BJ (cell line): ENCODE data around the gene STK39. TPM values are rescaled to one million over a fixed set of nuclear protein-coding genes. Genes with fewer than 3 reads are reported as not detected.

Experiments
- CTCF ChIA-PET: fragments of 350-600 bp; formaldehyde crosslinking; extraction: SDS; loops from one replicate; lab custom pipeline; 2021; ENCODE audit warnings: antibody characterized with exemption, inconsistent platforms; lab: Yijun Ruan, JAX
- POLR2A ChIA-PET: fragments of 300-600 bp; sonication (Branson Sonifier 250); formaldehyde crosslinking; extraction: SDS; loops from one replicate; lab custom pipeline; 2021; ENCODE audit warnings: antibody characterized with exemption; lab: Charles Lee
- DNase-seq: peaks from one replicate; pipeline ENCODE4 v3.0.0-alpha.2; 2011; ENCODE audit warnings: low read depth
- H3K27me3 ChIP-seq: 2 replicates; pipeline ENCODE4 v1.6.0; 2011; ENCODE audit warnings: low read length; ENCODE audit not compliant: control insufficient read depth, insufficient read depth
- H3K36me3 ChIP-seq: 2 replicates; pipeline ENCODE4 v1.5.1; 2011; ENCODE audit warnings: low read length; ENCODE audit not compliant: control insufficient read depth, insufficient read depth
- H3K4me3 ChIP-seq: 2 replicates; pipeline ENCODE4 v1.5.1; 2011; ENCODE audit warnings: low read depth, mild to moderate bottlenecking, control low read depth, low read length
- CTCF ChIP-seq: IDR thresholded peaks from 2 replicates; pipeline ENCODE4 v1.5.1; 2011; ENCODE audit warnings: low read depth, mild to moderate bottlenecking, control low read depth, inconsistent platforms, low read length, moderate library complexity; ENCODE audit not compliant: insufficient read depth
- polyA plus RNA-seq: library from polyadenylated mRNA; depleted of rRNA; stranded (reverse); fragments of >200 nt; gene quantifications from 2 replicates; pipeline ENCODE4 v1.2.3, GENCODE V29; 2011

The STK39 gene
- polyA plus RNA-seq, 1 experiment: 7.6 TPM

DNA sequence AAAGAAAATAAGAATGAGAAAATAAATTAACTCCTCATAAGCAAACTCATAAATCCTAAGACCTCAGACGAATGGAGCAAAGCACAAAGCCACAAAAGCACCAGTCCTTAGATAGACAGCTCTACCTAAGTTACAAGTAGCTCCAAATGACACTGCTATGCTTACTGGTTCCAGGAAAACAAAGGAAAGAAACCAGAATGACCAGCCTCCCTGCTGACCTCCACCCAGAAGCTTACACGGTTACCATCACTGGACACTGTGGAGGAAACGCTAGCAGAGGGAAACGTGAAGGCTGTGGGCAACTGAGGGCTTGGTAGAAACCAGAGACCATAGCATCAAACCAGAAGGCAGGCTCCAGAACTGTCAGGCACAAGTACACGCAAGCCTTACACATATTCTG lies 67.8 kb downstream of the STK39 start:
- no peak for DNase-seq
- Histone ChIP-seq H3K4me3 (no peak overlapping the region), H3K27me3 (no peaks in the 10 kb centered on the region), H3K36me3 (no peaks in the 10 kb centered on the region)
- POLR2A ChIA-PET: no interaction called here
- CTCF ChIA-PET: no interaction called here
- TF ChIP-seq CTCF: no peak

DNA sequence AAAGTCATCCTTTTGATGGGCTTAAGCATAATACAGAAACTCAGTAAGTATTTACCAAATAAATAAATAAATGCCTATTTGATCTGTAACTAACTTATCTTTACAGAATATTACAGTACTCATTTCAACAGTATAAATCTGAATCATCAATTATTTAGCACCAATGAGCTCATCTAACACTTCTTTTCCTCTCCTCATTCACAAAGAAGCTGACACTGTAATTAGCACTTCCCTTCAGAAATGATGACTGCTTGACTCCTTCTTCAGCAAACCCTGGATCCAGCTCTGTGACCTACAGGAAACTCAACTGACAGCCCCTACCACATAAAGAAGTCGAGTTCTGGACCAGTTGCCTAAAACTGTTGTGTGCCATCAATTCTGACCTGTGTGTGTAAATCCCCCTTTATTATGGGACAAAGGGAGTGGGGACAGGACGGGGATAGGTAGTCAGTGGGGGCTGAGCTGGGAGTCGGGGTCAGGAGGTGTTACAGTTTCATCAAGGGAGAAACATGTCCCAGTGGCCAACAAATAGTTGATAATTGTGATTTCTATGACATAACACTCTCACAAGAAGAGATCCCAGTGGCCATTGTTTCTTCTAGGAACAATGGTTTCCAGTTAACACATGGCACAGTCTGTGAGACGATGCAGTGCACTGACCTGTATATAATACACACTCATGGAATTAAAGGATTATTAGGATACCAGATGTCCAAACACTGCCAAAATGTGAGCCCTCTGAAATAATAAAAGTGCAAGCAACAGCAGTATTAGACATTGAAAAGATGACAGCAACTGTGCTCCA lies 68.7 kb downstream of the STK39 start:
- Histone ChIP-seq H3K4me3 (no peak overlapping the region), H3K27me3 (no peaks in the 10 kb centered on the region), H3K36me3 (no peaks in the 10 kb centered on the region)
- CTCF ChIA-PET: no interaction called here
- POLR2A ChIA-PET: no interaction called here
- no peak for DNase-seq
- no peak for TF ChIP-seq CTCF

DNA sequence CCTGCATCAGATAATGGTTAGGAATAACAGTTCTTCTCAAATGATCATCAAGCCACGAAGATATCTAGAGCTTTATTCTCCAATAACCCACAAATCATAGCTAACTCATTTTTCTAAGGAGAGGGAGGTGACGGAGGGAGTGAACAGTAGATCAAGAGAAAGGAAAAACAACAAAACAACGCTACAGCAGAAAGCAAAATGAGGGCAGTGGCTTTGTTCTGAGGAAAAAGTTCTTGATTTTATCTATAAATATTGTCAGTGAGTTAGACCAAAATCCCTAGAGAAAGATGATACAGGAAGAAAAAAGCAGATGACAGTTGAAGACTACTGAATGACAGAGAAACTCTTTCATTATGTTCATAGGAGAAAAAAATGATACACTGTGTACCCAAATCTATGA lies 71.0 kb downstream of the STK39 start:
- TF ChIP-seq CTCF: no peak
- Histone ChIP-seq H3K4me3 (no peak overlapping the region), H3K27me3 (no peaks in the 10 kb centered on the region), H3K36me3 (no peaks in the 10 kb centered on the region)
- ChIA-PET POLR2A (no interaction called here), CTCF (no interaction called here)
- DNase-seq: no peak

DNA sequence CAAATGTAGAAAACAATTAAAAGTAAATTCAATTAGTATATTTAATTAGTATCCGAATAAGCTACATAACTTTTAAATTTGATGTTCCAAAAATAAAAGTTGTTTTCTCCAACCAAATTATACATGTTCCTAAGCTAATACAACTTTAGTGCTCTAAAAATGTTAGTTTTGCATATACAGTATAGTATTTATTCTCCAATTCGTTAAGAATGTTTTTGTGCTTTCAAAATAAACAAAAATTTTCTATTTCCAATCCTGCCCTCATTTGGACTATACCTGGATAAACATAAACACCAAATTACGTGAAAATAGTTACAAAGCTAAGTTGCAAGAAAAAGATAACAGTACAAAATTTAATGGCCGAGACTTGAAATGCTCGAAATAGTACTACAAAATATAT lies 71.9 kb downstream of the STK39 start:
- Histone ChIP-seq H3K27me3 (no peaks in the 10 kb centered on the region), H3K36me3 (no peaks in the 10 kb centered on the region), H3K4me3 (no peak overlapping the region)
- ChIA-PET POLR2A (no interaction called here), CTCF (no interaction called here)
- TF ChIP-seq CTCF: no peak
- no peak for DNase-seq

GRCh38 chr2:168174756-168175155 lies 72.6 kb downstream of the STK39 start:
- TF ChIP-seq CTCF: no peak
- DNase-seq: no peak
- POLR2A ChIA-PET: interaction anchor here (0.6 kb wide), 1 partner anchor 10 kb away, joined by 10 read pairs; no protein-coding TSS in a partner anchor
- CTCF ChIA-PET: no interaction called here
- H3K27me3 ChIP-seq: no peaks in the 10 kb centered on the region
- no peak overlapping the region for H3K4me3 ChIP-seq
- H3K36me3 ChIP-seq: no peaks in the 10 kb centered on the region
